Glutamatergic neuron (in vitro differentiated cells): Measurements from ENCODE around the gene ARHGAP9. TPM values are rescaled to one million over a fixed set of nuclear protein-coding genes. Genes with fewer than 3 reads are reported as not detected.
A peak's percentile ranks its signal among the peaks of the same experiment; 100 is the strongest.
"Not testable (repeated sequence)": the region's sequence is repeated elsewhere in the genome, so short reads cannot be mapped to it uniquely, and the experiment has no call there.

Experiments used
- DNase-seq: peaks from one replicate; pipeline ENCODE4 v3.0.0; 2022
- H3K27ac Mint-ChIP-seq: one replicate; pipeline ENCODE4 v1.8.0; 2020; ENCODE audit warnings: mild to moderate bottlenecking, mixed read lengths, inconsistent platforms; ENCODE audit not compliant: unreplicated experiment
- H3K27me3 Mint-ChIP-seq: one replicate; pipeline ENCODE4 v1.8.0; 2020; ENCODE audit warnings: mild to moderate bottlenecking, moderate library complexity, mixed read lengths, inconsistent platforms; ENCODE audit not compliant: unreplicated experiment
- H3K36me3 Mint-ChIP-seq: one replicate; pipeline ENCODE4 v1.8.0; 2020; ENCODE audit warnings: mild to moderate bottlenecking, mixed read lengths, inconsistent platforms; ENCODE audit not compliant: unreplicated experiment
- H3K4me1 Mint-ChIP-seq: one replicate; pipeline ENCODE4 v1.8.0; 2020; ENCODE audit warnings: mild to moderate bottlenecking, low read depth, mixed read lengths, inconsistent platforms; ENCODE audit not compliant: unreplicated experiment
- H3K4me3 Mint-ChIP-seq: one replicate; pipeline ENCODE4 v1.8.0; 2020; ENCODE audit warnings: mild to moderate bottlenecking, mixed read lengths, inconsistent platforms; ENCODE audit not compliant: unreplicated experiment
- H3K9me3 Mint-ChIP-seq: one replicate; pipeline ENCODE4 v1.8.0; 2020; ENCODE audit warnings: mild to moderate bottlenecking, moderate library complexity, mixed read lengths, inconsistent platforms; ENCODE audit not compliant: unreplicated experiment
- CTCF ChIP-seq: fragments of 200-600 bp; sonication (generic); IDR thresholded peaks from one replicate; pipeline ENCODE4 v1.5.0; 2021; ENCODE audit not compliant: partially characterized antibody, unreplicated experiment
- total RNA-seq: library from RNA; stranded (reverse); fragmentation: NEBNext Ultra II Directional; extraction: Animal tissue kit (Norgen Biotek cat#: 25700); gene quantifications from one replicate; pipeline ENCODE4 v1.2.1, GENCODE V29; 2021; ENCODE audit not compliant: unreplicated experiment

Gene ARHGAP9
- total RNA-seq, 1 donor from 2014 or later: 52.0 TPM

DNA sequence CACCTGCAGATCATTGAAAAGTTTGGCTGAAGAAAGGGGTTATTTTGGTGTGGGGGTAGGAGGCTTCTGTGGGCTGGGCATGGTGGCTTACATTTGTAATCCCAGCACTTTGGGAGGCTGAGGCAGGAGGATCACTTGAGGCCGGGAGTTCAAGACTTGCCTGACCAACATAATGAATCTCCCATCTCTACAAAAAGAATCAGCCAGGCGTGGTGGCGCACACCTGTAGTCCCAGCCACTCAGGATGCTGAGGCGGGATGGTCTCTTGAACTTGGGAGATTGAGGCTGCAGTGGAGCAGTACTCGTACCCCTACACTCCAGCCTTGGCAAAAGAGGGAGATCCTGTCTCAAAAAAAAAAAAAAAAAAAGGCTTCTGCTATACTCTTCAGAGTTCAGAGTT, 33.6 kb upstream of the ARHGAP9 start:
- H3K36me3 Mint-ChIP-seq: peaks cover 12% of the 10 kb centered on the region
- peaks cover 11% of the 10 kb centered on the region for H3K27me3 Mint-ChIP-seq
- DNase-seq: no peak
- no peak overlapping the region for H3K27ac Mint-ChIP-seq
- H3K4me3 Mint-ChIP-seq: no peak overlapping the region
- peaks cover 7% of the 10 kb centered on the region for H3K4me1 Mint-ChIP-seq
- H3K9me3 Mint-ChIP-seq: peaks cover 23% of the 10 kb centered on the region
- no peak for TF ChIP-seq CTCF

GRCh38 chr12:57512665-57513064, 33.0 kb upstream of the ARHGAP9 start:
- Mint-ChIP-seq H3K27ac (peak overlapping the region; percentile 64), H3K36me3 (peaks cover 12% of the 10 kb centered on the region)

GRCh38 chr12:57511588-57512325, 32.1 kb upstream of the ARHGAP9 start:
- Mint-ChIP-seq H3K9me3 (peaks cover 19% of the 10 kb centered on the region), H3K27ac (peak overlapping the region; percentile 77), H3K4me1 (no peaks in the 10 kb centered on the region), H3K36me3 (peaks cover 12% of the 10 kb centered on the region), H3K4me3 (peak overlapping the region; percentile 55), H3K27me3 (peaks cover 11% of the 10 kb centered on the region)
- no peak for DNase-seq
- TF ChIP-seq CTCF: no peak

More at GRCh38 chr12:57512665-57513064, 33.0 kb upstream of the ARHGAP9 start:
- no peak for DNase-seq
- Mint-ChIP-seq H3K4me1 (peaks cover 5% of the 10 kb centered on the region), H3K9me3 (peaks cover 24% of the 10 kb centered on the region), H3K27me3 (peaks cover 11% of the 10 kb centered on the region), H3K4me3 (no peak overlapping the region)
- TF ChIP-seq CTCF: no peak

DNA sequence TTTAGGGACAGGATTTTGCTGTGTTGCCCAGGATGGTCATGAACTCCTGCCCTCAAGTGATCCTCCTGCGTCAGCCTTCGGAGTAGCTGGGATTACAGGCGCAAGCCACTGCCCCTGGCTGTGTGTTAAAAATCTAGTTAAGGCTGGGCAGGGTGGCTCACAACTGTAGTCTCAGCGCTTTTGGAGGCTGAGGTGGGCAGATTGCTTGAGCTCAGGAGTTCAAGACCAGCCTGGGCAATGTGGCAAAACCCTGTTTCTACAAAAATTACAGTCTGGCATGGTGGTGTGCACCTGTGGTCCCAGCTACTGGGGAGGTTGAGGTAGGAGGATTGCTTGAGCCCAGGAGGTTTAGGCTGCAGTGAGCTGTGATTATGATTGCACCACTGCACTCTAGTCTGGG, 31.5 kb upstream of the ARHGAP9 start:
- DNase-seq: no peak
- peaks cover 13% of the 10 kb centered on the region for H3K27me3 Mint-ChIP-seq
- no peak overlapping the region for H3K4me3 Mint-ChIP-seq
- H3K9me3 Mint-ChIP-seq: peaks cover 19% of the 10 kb centered on the region
- TF ChIP-seq CTCF: no peak
- H3K4me1 Mint-ChIP-seq: peaks cover 2% of the 10 kb centered on the region
- H3K36me3 Mint-ChIP-seq: peaks cover 12% of the 10 kb centered on the region
- H3K27ac Mint-ChIP-seq: no peak overlapping the region

GRCh38 chr12:57507796-57508195, 28.1 kb upstream of the ARHGAP9 start:
- H3K27me3 Mint-ChIP-seq: peaks cover 10% of the 10 kb centered on the region
- not testable (repeated sequence) for H3K4me3 Mint-ChIP-seq, H3K4me1 Mint-ChIP-seq, H3K27ac Mint-ChIP-seq, DNase-seq
- H3K36me3 Mint-ChIP-seq: peaks cover 12% of the 10 kb centered on the region
- peaks cover 12% of the 10 kb centered on the region for H3K9me3 Mint-ChIP-seq

DNA sequence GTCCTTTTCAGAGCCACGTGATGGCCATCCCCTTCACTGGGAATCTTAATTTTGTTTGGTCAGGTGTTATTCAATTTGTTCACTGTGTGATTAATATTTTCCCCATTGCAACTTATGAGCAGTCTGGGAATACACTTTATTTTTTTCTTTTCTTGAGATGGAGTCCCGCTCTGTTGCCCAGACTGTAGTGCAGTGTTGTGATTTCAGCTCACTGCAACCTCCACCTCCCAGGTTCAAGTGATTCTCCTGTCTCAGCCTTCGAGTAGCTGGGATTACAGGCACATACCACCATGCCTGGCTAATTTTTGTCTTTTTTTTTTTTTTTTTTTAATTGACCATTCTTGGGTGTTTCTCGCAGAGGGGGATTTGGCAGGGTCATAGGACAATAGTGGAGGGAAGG, 26.9 kb upstream of the ARHGAP9 start:
- not testable (repeated sequence) for H3K9me3 Mint-ChIP-seq, H3K27me3 Mint-ChIP-seq, DNase-seq, H3K4me1 Mint-ChIP-seq
- peaks cover 17% of the 10 kb centered on the region for H3K36me3 Mint-ChIP-seq
- H3K4me3 Mint-ChIP-seq: peak overlapping the region; percentile 46
- peak overlapping the region; percentile 75 for H3K27ac Mint-ChIP-seq

DNA sequence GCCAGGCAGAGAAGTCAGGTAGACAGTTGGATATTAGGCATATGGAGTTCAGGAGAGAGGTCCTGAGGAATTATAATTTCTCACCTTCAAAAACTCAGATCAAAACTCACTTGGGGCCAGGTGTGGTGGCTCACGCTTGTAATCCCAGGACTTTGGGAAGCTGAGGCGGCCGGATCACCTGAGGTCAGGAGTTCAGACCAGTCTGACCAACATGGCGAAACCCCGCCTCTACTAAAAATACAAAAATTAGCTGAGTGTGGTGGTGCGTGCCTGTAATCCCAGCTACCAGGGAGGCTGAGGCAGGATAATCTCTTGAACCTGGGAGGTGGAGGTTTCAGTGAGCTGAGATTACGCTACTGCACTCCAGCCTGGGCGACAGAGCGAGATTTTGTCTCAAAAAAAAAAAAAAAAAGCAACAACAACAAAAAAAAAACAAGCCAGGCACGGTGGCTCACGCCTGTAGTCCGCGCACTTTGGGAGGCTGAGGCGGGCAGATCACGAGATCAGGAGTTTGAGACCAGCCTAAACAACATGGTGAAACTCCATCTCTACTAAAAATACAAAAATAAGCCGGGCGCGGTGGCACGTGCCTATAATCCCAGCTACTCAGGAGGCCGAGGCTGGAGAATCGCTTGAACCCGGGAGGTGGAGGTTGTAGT, 22.8 kb upstream of the ARHGAP9 start:
- H3K4me3 Mint-ChIP-seq, DNase-seq, H3K4me1 Mint-ChIP-seq, H3K27me3 Mint-ChIP-seq: not testable (repeated sequence)
- peaks cover 11% of the 10 kb centered on the region for H3K9me3 Mint-ChIP-seq
- H3K27ac Mint-ChIP-seq: peak overlapping the region; percentile 67
- peaks cover 19% of the 10 kb centered on the region for H3K36me3 Mint-ChIP-seq
